Mesodermal cell (in vitro differentiated cells): ENCODE data around the gene USP28. TPM values are rescaled to one million over a fixed set of nuclear protein-coding genes. Genes with fewer than 3 reads are reported as not detected.
"Not testable (repeated sequence)": the region's sequence is repeated elsewhere in the genome, so short reads cannot be mapped to it uniquely, and the experiment has no call there.

ENCODE experiments used
- H3K27ac ChIP-seq: 2 replicates; pipeline ENCODE4 v1.7.0; 2013; ENCODE audit warnings: mild to moderate bottlenecking, low read depth, low read length, moderate library complexity; ENCODE audit not compliant: severe bottlenecking
- H3K36me3 ChIP-seq: 2 replicates; pipeline ENCODE4 v1.7.1; 2013; ENCODE audit warnings: mild to moderate bottlenecking, low read length, moderate library complexity; ENCODE audit not compliant: control insufficient read depth, insufficient read depth
- H3K4me1 ChIP-seq: one replicate; pipeline ENCODE4 v1.7.1; 2013; ENCODE audit warnings: mild to moderate bottlenecking, low read length; ENCODE audit not compliant: insufficient read depth, control insufficient read depth, poor library complexity, severe bottlenecking
- H3K4me3 ChIP-seq: 2 replicates; pipeline ENCODE4 v1.7.0; 2013; ENCODE audit warnings: low read length, control low read depth, mild to moderate bottlenecking; ENCODE audit not compliant: insufficient read depth, poor library complexity, severe bottlenecking; ENCODE audit errors: extremely low read depth
- H3K9me3 ChIP-seq: 2 replicates; pipeline ENCODE4 v1.7.1; 2013; ENCODE audit warnings: mild to moderate bottlenecking, low read length, moderate library complexity; ENCODE audit not compliant: control insufficient read depth
- WGBS, 2 experiments: methylation state at CpG; one replicate each; pipeline ENCODE4 v1.1.5; 2013; ENCODE audit warnings: missing lambda C conversion rate in 2 of 2; ENCODE audit not compliant: insufficient coverage in 2 of 2; 5-methylcytosine and 5-hydroxymethylcytosine counted together
- polyA plus RNA-seq, 2 experiments: library from polyadenylated mRNA; stranded (reverse); fragments of 50-300 nt; gene quantifications; one replicate each; pipeline ENCODE4 v1.2.3, GENCODE V29; 2013

USP28 gene
- polyA plus RNA-seq (2013, experiment 1 of 2) = 43.5 TPM
- polyA plus RNA-seq (2013, experiment 2 of 2) = 37.3 TPM

- no peaks in the 10 kb centered on the region for H3K9me3 ChIP-seq
These were observed at the start of gene USP28 for GRCh38 chr11:113875234-113876073. USP28 (minus strand) TSS chr11:113875572; CDS start chr11:113875501, 71 bp downstream.

GRCh38 chr11:113923572-113923971, 48.2 kb upstream of the USP28 start:
- H3K9me3 ChIP-seq = no peaks in the 10 kb centered on the region
- no peaks in the 10 kb centered on the region for H3K4me1 ChIP-seq
- H3K36me3 ChIP-seq = no peaks in the 10 kb centered on the region
- 100% methylated on average over 1 of the region's 2 CpGs for WGBS, 2 experiments
- H3K27ac ChIP-seq = no peak overlapping the region
- no peak overlapping the region for H3K4me3 ChIP-seq

More at GRCh38 chr11:113875234-113876073, at the start of gene USP28:
- H3K4me3 ChIP-seq = peak within 1 kb of the TSS; percentile 72
- peaks cover 9% of the 10 kb centered on the region for H3K4me1 ChIP-seq
- WGBS, 2 experiments = 0 to 1% methylated on average over 55 to 71 of the region's 95 CpGs
- peak within 1 kb of the TSS; percentile 94 for H3K27ac ChIP-seq
- peaks cover 5% of the 10 kb centered on the region for H3K36me3 ChIP-seq

GRCh38 chr11:113911491-113911890, 36.1 kb upstream of the USP28 start:
- H3K9me3 ChIP-seq, H3K27ac ChIP-seq, H3K4me3 ChIP-seq, H3K36me3 ChIP-seq, H3K4me1 ChIP-seq: not testable (repeated sequence)
- 80 to 90% methylated on average over 2 to 3 of the region's 9 CpGs for WGBS, 2 experiments

GRCh38 chr11:113908098-113908497, 32.7 kb upstream of the USP28 start:
- H3K4me1 ChIP-seq = no peaks in the 10 kb centered on the region
- no peak overlapping the region for H3K27ac ChIP-seq
- H3K9me3 ChIP-seq = no peaks in the 10 kb centered on the region

GRCh38 chr11:113907681-113908080, 32.3 kb upstream of the USP28 start:
- H3K27ac ChIP-seq = no peak overlapping the region
- no peaks in the 10 kb centered on the region for H3K36me3 ChIP-seq
- no peaks in the 10 kb centered on the region for H3K4me1 ChIP-seq
- H3K4me3 ChIP-seq = no peak overlapping the region
- WGBS, 2 experiments = 88 to 90% methylated on average over 6 to 7 of the region's 8 CpGs
- H3K9me3 ChIP-seq = no peaks in the 10 kb centered on the region

More at GRCh38 chr11:113908098-113908497, 32.7 kb upstream of the USP28 start:
- Histone ChIP-seq H3K36me3 (no peaks in the 10 kb centered on the region), H3K4me3 (no peak overlapping the region)
- WGBS, 2 experiments = 91 to 97% methylated on average over 9 of the region's 9 CpGs

- no peaks in the 10 kb centered on the region for H3K4me1 ChIP-seq
- no peaks in the 10 kb centered on the region for H3K36me3 ChIP-seq
- H3K4me3 ChIP-seq = no peak overlapping the region
- 78% methylated on average over 1 of the region's 1 CpG; no CpG with 5 or more reads in 1 of the 2 experiments for WGBS, 2 experiments
- no peak overlapping the region for H3K27ac ChIP-seq
- no peaks in the 10 kb centered on the region for H3K9me3 ChIP-seq
These were observed 31.8 kb upstream of the USP28 start for GRCh38 chr11:113907152-113907551.

- H3K27ac ChIP-seq = no peak overlapping the region
- no peak overlapping the region for H3K4me3 ChIP-seq
- no peaks in the 10 kb centered on the region for H3K36me3 ChIP-seq
- no peaks in the 10 kb centered on the region for H3K4me1 ChIP-seq
- 86 to 90% methylated on average over 2 of the region's 2 CpGs for whole genome bisulfite sequencing, 2 experiments
- H3K9me3 ChIP-seq = no peaks in the 10 kb centered on the region
These were observed 31.1 kb upstream of the USP28 start for GRCh38 chr11:113906516-113906915.

- H3K27ac ChIP-seq = no peak overlapping the region
- no peaks in the 10 kb centered on the region for H3K9me3 ChIP-seq
- H3K4me3 ChIP-seq = no peak overlapping the region
- no peaks in the 10 kb centered on the region for H3K4me1 ChIP-seq
- H3K36me3 ChIP-seq = no peaks in the 10 kb centered on the region
- no CpG with 5 or more reads among the region's 4 CpGs for WGBS, 2 experiments
These were observed 30.7 kb upstream of the USP28 start for GRCh38 chr11:113906038-113906437.

GRCh38 chr11:113904379-113905101, 29.2 kb upstream of the USP28 start, which contains the start of gene HTR3B:
HTR3B (plus strand) TSS chr11:113904796; CDS start chr11:113904934, 138 bp downstream.
- no peaks in the 10 kb centered on the region for H3K36me3 ChIP-seq
- H3K4me1 ChIP-seq = no peaks in the 10 kb centered on the region
- H3K4me3 ChIP-seq = no peak within 1 kb of the TSS
- H3K27ac ChIP-seq = no peak within 1 kb of the TSS
- H3K9me3 ChIP-seq = no peaks in the 10 kb centered on the region
- 55 to 71% methylated on average over 4 to 6 of the region's 6 CpGs for WGBS, 2 experiments

- Histone ChIP-seq H3K36me3 (no peaks in the 10 kb centered on the region), H3K9me3 (no peaks in the 10 kb centered on the region), H3K4me1 (no peaks in the 10 kb centered on the region), H3K4me3 (no peak overlapping the region), H3K27ac (no peak overlapping the region)
- WGBS, 2 experiments = 94% methylated on average over 2 of the region's 2 CpGs; no CpG with 5 or more reads in 1 of the 2 experiments
These were observed 25.8 kb upstream of the USP28 start for GRCh38 chr11:113901141-113901540.
